Activated CD4-positive, alpha-beta T cell treated with anti-CD3 and anti-CD28 coated beads for 4 hours (primary cell): Measurements from ENCODE around the gene CACNA1C.
"Not testable (repeated sequence)": the region's sequence is repeated elsewhere in the genome, so short reads cannot be mapped to it uniquely, and the experiment has no call there.

Experiments used
- DNase-seq, 2 donors: peaks; one replicate each; pipeline ENCODE4 v3.0.0-alpha.2; 2020

The CACNA1C gene

GRCh38 chr12:2236506-2237294 is 183.9 kb downstream of the CACNA1C start:
- no peak for DNase-seq

DNA sequence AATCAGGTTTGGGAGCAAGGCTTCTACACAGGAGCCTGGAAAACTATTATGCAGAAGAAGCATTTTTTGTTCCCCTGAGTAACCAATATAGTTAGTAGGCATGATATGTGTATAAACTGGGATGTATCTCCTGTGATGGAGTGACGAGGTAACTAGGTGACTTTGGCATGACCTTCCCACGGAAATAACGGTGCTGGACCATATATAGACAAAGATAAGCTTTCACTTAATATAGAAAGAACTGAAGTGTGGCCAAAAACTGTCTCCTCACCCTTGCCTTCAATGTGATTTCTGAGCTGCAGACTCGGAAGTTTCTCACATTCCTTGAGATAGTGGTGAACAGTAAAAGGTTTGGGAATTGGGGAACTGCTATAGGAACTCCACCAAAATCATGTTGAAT is 185.3 kb downstream of the CACNA1C start:
- DNase-seq = no peak

DNA sequence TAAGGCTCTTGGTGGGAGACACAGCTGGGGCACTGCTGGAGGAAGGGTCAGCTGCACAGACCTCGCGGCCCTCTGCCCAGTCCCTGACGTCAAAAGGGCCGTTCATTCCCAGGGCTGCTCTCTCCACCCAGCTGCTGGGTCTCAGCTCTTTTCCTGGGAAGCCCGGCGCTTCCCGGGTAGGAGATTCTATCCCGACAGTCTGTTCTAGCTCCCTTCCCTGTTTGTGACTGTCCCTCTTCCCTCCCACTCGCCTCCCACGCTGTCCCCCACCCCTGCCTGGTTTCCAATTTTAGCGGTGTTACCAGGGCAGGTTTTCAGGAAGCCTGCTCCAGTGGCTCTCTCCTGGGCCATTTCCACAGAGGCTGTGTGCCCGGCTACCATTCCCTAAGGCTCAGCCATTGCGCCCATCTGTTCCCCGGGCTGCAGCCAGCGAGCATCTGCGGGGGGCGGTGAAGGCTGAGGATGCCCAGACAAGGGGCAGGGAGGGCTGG is 186.6 kb downstream of the CACNA1C start:
- no peak for DNase-seq

GRCh38 chr12:2240390-2240789 is 187.6 kb downstream of the CACNA1C start:
- DNase-seq = no peak

DNA sequence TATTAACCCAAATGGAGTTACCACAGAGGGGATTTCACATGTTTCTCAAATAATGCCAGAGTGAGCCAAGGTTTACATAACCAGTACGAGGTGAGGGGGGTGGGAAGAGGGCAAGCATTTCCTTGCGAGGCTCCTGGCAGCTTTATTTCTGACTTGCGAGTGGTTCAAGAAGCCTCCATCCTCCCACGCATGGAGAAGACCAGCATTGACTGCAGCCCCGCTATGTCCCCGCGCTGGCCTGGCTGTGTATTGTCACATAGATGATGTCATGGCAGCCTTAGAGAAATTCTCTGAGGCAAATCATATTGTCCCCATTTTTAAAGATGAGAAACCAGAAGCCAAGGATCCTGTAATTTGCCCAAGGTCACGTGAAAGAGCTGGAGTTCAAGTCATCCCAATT is 188.2 kb downstream of the CACNA1C start:
- no peak for DNase-seq

DNA sequence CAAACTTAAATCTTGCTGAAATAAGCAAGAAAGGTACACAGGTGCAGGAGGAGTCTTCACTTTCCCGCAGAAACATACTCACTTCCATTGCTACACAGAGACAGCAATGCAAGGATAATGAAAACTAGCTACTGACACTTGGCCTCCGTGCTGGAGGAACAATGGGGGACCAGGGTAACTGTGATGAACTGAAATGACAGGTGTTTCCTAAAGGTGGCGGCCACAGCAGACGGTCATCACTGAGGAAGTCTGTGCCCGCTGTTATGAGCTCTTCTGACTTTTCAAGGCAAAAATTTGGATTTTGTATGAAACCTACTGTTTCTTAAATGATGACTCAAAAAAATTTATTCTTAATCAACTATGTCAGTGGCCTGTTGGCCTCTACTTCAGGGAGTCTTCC is 189.4 kb downstream of the CACNA1C start:
- no peak for DNase-seq

DNA sequence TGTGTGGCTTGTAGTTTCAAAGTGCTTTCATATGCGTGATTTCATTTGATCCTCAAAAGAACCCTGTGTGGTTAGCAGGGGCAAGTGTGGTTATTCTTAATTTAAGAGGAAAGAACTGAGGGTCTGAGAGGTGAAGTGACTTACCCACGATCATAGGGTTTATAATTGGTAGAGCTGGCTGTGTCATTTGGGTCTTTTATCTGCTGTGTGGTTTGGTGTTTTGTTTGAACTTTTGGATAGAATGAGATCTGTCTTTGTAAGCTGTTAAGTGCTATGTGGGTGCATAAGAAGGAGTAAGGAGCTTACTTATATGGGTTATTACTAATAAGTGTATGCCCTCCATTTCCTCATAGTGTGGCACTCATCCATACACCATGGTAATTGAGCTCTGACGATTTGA is 190.0 kb downstream of the CACNA1C start:
- no peak for DNase-seq

GRCh38 chr12:2243275-2243674 is 190.5 kb downstream of the CACNA1C start:
- DNase-seq = no peak

DNA sequence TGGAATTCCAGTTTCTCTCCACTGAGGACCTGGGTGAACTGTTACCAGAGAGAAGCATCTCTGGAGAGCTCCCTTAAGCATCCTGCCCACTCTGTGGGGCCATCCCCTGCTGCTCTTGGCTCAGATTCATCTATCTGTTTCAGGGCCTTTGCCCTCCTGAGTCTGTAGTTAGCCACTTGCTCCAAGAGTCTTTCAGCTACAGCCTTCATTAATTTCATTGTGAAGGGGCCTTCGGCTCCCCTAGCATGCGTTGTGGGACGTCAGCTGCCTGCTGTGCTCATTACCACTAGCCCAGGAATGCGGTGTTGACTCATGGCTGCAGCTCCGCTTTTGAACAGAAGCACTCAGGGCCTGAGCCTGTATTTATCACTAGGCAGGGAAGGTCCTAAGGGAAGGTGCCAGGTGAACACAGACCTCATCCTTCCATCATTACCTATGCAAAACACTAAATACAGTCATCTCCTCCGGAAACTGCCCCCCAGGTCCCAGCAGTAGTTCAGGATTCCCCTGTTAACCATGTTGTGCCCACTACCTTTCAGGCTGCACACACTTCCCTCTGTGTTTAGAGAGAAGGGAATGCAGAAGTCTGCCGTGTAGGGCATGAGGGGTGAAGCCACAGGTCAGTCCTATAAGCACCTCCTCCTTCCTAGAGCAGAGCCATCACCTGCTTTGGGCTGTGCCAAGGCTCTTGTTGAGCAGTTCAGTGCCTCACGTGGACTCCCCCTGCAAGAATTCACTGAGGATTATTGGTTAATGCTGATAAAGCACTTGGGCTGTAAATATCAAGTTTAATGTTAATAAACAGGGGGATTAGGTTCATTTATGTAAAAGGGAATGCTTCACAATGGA is 191.4 kb downstream of the CACNA1C start:
- DNase-seq = no peak

DNA sequence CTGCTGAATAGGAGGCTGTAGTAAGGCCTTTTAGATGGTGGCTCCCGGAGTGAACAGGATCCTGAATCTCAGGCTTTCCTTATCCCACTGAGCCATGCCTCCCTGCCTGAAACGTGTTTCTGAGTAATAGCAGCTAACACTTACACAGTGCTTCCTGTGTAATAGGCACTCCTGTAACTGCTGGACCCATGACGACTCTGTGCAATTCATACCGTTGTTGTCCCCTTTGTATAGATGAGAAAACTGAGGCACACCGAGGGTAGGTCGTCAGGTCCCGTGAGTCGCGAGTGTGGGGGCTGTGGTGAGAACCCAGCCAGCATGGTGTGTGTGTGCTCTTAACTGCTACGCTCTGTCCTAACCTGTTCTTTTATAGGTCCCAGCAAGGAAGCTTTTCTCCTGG is 193.6 kb downstream of the CACNA1C start:
- DNase-seq = no peak

DNA sequence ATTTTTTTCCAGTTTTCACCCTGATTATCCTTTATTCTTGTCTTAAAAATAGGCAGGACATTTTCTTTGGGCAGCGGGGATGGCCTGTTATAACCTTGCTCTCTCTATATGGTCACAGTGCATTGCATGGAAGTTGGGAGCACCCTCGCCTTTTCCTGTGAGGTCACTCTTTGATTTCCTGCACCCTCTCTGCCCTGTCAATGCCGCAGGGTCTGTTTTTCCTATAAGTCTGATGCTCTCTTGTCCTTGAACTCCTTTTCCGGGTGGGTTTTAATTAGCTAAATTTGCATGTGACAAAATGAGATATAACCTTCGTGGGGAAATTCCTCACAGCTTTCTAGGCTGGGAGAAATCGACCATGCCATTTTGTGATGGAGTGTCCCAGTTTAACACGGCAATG is 194.3 kb downstream of the CACNA1C start:
- DNase-seq = no peak

- no peak for DNase-seq
These were observed 194.8 kb downstream of the CACNA1C start for GRCh38 chr12:2247596-2247995.

DNA sequence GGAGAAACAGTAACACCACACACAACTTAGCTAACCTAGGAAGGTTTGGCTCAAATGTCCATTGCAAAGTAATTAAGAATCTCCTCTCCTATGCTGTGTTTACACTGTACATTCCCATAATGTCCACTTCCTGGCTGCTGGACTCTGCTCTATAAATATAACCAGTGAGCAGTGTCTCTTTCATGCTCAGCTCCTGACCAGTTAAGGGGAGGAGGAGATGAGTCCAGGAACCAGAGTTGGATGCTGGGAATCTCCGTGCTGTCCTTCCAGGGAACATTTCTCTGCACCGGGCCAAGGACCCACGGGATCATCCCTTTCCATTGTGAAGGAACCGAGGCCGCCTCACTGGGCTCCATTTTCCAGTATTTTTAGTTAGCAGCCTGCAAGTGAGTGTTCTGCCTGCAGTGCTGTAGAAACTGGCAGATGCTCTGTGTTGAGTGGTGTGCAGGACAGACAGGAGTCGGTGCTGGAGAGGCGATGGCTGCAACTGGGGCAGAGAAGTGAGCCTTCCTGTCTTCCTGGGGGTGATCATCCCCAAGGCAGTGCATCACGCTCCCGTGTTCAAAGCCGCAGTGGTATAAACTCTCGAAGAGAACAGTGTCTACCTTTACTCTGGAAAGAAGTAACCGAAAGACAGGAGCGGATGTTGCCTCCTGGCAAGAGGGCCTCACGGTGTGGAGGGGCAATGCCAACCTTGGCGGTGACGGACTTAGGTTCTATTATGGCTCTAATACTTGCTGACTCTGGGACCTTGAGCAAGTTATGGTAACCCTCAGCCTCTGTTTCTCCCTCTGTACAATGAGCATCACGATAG is 195.5 kb downstream of the CACNA1C start:
- DNase-seq = no peak

DNA sequence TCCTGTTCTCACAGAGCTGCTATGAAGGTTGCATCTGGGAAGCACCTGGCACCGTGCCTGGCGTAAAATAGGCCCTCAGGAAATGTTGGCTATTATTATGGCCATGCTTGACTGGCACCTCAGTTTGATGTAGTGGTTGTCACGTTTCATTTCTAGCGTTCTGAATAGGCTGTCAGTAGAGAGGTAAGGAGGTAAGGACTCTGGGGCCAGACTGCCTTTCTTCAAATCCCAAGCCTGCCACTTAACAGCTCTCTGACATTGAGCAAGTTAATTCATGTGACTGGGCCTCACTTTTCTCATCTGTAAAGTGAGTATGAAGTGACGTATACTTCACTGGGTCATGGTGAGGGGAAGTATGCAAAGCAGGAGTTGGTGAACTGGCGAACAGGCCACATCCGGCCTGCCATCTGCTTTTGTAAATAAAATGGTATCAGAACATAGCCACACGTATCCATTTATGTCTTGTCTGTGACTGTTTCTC is 196.2 kb downstream of the CACNA1C start:
- DNase-seq = no peak

DNA sequence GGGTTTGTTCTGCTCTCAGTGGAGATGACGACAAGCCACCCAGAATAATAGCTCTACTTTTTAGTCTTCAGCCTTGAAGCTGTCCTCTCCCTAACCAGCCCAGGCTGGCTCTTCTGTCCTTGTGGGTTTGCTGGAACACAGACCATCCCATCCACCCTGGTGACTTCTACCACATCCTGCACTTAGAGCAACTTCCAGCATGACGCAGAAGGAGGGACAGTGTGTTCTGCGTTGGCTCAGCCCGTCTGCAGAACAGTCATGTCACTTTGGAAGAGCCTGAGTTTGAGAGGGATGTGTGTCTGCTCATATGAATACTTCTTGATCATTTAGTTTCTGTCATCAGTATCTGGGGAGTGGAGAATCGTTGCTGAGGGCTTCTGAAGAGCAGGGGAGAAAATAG is 198.0 kb downstream of the CACNA1C start:
- DNase-seq = no peak

DNA sequence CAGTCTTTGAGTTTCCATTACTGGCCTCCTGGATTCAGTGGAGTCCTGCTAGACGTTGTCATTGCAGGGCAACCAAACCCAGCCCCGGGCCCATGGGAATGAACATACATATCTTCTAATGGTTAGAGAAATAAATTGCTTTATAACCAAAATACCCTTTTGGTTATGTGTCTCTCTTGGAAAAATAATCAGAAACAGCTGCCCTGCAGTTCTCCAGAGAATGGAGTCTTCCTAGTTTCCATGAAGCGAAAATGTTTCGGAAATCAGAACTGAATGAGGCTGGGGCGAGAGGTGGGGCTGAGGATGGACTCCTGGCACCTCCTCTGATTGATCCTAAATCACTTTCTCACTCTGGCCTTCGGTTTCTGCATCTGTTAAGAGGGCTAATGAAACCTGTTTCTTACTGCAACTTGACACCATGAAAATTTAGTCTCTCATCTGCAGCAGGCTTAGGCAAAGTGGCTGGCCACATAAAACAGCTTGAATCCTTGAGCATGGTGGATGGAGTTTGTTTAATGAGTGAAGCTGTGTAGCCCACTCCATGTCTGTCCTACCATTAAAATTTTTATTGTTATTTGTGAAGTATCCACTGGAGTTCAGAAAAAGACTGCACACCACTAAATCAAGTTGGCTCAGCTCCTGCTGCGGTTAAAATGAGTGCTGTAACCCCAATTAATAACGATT is 198.9 kb downstream of the CACNA1C start:
- no peak for DNase-seq

GRCh38 chr12:2255311-2255710 is 202.5 kb downstream of the CACNA1C start:
- no peak for DNase-seq

DNA sequence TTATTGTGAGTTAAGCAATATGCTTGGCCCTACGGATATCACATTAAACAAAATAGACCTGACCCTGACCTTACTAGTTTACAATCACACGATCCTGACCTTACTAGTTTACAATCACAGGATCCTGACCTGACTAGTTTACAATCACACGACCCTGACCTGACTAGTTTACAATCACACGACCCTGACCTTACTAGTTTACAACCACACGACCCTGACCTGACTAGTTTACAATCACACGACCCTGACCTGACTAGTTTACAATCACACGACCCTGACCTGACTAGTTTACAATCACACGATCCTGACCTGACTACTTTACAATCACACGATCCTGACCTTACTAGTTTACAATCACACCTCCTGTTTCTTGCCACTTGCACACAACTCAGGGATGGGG is 202.9 kb downstream of the CACNA1C start:
- not testable (repeated sequence) for DNase-seq

DNA sequence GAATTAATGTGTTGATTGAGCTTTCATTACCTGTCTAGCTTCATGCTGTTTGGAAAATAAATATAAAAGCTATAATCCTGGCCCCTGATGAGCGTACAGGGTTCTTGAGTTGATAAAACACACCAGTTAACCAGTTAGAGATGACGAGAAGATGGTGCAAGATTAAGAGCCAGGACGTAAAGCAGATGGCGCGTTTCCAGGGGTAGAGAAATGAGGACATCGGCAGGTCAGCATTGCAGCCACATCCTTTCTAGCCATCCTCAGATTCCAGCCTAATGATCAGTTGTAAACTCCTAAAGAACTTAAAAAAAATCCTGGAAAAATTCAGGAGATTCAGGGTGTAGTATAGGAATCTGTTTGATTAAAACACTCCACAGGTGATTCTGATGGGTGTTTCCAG is 203.7 kb downstream of the CACNA1C start:
- DNase-seq = no peak

DNA sequence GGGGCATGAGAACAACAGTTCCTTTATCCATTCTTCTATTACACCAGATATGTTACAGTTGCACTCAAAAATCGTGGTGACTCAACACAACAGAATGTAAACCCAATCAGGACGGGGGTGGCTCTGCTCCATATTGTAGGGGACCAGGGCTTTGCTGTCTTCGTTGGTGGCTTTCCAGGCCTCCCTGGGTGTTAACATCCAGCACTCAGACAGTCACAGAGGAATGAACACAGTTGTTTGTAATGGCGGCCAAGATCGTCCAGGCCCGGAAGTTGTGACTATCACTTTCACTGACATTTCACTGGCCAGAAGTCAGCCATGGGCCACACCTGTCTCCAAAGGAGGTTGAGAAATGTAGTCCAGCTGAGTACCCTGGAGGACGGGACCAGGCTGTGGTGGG is 204.1 kb downstream of the CACNA1C start:
- DNase-seq = no peak

DNA sequence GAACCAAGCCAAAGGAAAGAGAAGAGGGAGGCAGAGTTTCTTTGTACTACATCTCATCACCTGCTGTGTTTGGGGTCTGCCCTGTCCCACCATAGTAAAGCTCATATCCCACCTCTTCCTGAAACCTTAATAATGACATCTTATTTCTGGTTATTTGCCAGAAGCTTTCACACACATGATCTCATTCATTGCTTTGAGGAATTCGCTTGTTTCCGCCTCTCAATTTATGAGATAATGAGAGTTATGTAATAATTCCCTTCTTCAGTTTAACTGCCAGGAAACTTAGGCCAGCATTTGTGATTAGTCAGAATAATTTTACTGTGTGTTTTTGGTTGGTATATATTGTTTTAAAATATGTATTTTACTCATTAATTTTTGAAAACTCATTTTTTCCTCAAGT is 205.2 kb downstream of the CACNA1C start:
- DNase-seq = no peak

DNA sequence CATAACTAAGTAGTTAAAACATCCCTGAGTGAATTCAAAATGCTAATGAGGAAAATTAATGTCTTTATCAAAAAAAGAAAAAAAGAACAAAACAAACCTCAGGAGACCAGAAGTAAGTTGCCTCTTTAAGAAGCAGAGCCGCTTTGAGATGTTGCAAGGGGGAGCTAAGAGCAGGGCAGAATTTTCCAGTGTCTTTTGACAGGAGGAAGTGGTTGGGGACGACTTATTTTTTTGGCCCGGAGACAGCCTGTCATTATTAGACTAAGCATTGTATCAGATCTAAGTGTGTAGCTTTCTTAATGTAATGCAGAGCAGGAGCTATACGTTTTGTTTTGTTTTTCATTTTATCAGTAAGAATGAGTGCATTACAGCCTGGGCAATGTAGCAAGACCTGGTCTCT is 206.6 kb downstream of the CACNA1C start:
- DNase-seq = no peak

GRCh38 chr12:2260441-2260840 is 207.7 kb downstream of the CACNA1C start:
- DNase-seq = no peak
